K562 treated with DMSO at 1 percent for 24 hours (cell line): ENCODE measurements around the gene ATP8B2. TPM values are rescaled to one million over a fixed set of nuclear protein-coding genes. Genes with fewer than 3 reads are reported as not detected.

ENCODE experiments used
- total RNA-seq: library from RNA; unstranded; fragments of 300-600 nt; gene quantifications from 2 replicates; pipeline ENCODE4 v1.2.3, GENCODE V29; 2022; ENCODE audit warnings: low read depth; ENCODE audit not compliant: insufficient read depth

The ATP8B2 gene
- total RNA-seq = 34.8 and 35.1 TPM in 2 replicates

GRCh38 chr1:154324669-154325582 lies at the start of gene ATP8B2:
Gene ATP8B2, plus strand, starts transcription at chr1:154325525. Its CDS starts 2,617 bp downstream, at chr1:154328142.

DNA sequence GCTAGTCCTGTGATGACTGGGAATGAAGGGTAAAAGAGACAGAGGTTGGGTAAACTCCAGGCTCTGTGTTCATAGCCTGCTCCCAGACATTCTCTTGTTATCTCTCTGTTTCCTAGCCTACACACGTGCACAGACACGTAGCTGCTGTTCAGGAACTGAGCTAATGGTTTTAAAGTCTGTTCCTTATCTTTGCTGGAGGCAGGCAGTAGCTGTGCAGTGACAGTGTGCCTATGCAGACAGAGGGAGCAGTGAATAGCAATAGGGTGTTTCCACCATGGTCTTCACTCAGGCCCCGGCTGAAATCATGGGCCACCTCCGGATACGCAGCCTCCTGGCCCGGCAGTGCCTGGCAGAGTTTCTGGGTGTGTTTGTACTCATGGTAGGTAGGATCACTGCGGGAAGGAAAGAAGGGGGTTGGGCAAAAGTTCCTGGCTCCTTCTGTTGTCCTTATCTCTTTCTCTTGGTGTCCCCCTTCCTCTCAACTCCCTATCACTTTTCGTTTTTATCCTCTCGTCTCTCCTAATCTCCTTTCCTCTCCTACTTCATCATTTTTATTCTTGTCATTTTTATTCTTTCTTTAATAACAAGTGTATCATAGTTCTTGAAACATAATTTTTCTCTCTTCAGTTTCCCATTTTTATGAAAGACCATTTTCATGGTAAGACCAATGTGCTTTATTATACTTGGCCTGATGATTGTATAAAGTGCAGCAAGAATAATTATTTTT lies 4.3 kb upstream of the ATP8B2 start, which contains the start of gene AQP10:
Gene AQP10 (plus strand): TSS at position 212 of the 727 bp plus-strand sequence. CDS start 63 bp downstream, at position 275.

Other genes starting within 250 kb of the ATP8B2 start
- not detected in 2 replicates for gene NUP210L, start 170.5 kb upstream of the ATP8B2 start, total RNA-seq
- gene TPM3, start 133.4 kb upstream of the ATP8B2 start, total RNA-seq = 305 and 321 TPM in 2 replicates
- not detected in 2 replicates for gene CFAP141, start 119.2 kb upstream of the ATP8B2 start, total RNA-seq
- 133 and 146 TPM in 2 replicates for gene UBAP2L, start 104.6 kb upstream of the ATP8B2 start, total RNA-seq
- 194 and 208 TPM in 2 replicates for gene HAX1, start 52.9 kb upstream of the ATP8B2 start, total RNA-seq
- gene AQP10, start 4.4 kb upstream of the ATP8B2 start, total RNA-seq = 0.22 TPM in 1 of 2 replicates, not detected in the other
- gene IL6R, start 79.8 kb downstream of the ATP8B2 start, total RNA-seq = 2.5 and 2.8 TPM in 2 replicates
- not detected in 2 replicates for gene TDRD10, start 176.7 kb downstream of the ATP8B2 start, total RNA-seq
- not detected in 2 replicates for gene SHE, start 176.9 kb downstream of the ATP8B2 start, total RNA-seq
- 38.6 and 39.8 TPM in 2 replicates for gene UBE2Q1, start 233.1 kb downstream of the ATP8B2 start, total RNA-seq
- gene CHRNB2, start 242.3 kb downstream of the ATP8B2 start, total RNA-seq = not detected in 2 replicates